MM.1S (cell line): ENCODE results near the gene ARHGEF7.

ENCODE experiments used
- DNase-seq: peaks from one replicate; pipeline ENCODE4 v3.0.0-alpha.2; 2015
- H2AFZ ChIP-seq: fragments of 300-600 bp; sonication (generic); 2 replicates; pipeline ENCODE4 v1.6.0; 2016; ENCODE audit warnings: antibody characterized with exemption, low read length
- H3F3A ChIP-seq: fragments of 300-600 bp; sonication (generic); 2 replicates; pipeline ENCODE4 v1.6.1; 2016; ENCODE audit warnings: mild to moderate bottlenecking, antibody characterized with exemption, low read length, moderate library complexity, mixed read lengths; ENCODE audit not compliant: insufficient read depth
- H3K27ac ChIP-seq: fragments of 300-600 bp; sonication (generic); 2 replicates; pipeline ENCODE4 v1.5.1; 2016; ENCODE audit warnings: mild to moderate bottlenecking, low read length
- H3K27me3 ChIP-seq: fragments of 300-600 bp; sonication (generic); replicated peaks from 2 replicates; pipeline ENCODE4 v1.6.0; 2016; ENCODE audit warnings: low read length; ENCODE audit not compliant: insufficient read depth
- H3K36me3 ChIP-seq: fragments of 300-600 bp; sonication (generic); replicated peaks from 2 replicates; pipeline ENCODE4 v1.6.1; 2016; ENCODE audit warnings: mild to moderate bottlenecking, low read length, mixed read lengths; ENCODE audit not compliant: insufficient read depth
- H3K4me1 ChIP-seq: fragments of 300-600 bp; sonication (generic); 2 replicates; pipeline ENCODE4 v1.6.1; 2016; ENCODE audit warnings: low read length, mixed read lengths
- H3K4me2 ChIP-seq: fragments of 300-600 bp; sonication (generic); 2 replicates; pipeline ENCODE4 v1.6.0; 2016; ENCODE audit warnings: low read depth, low read length
- H3K4me3 ChIP-seq: fragments of 300-600 bp; sonication (generic); 2 replicates; pipeline ENCODE4 v1.5.1; 2016; ENCODE audit warnings: low read length, mixed read lengths
- H3K79me2 ChIP-seq: fragments of 300-600 bp; sonication (generic); 2 replicates; pipeline ENCODE4 v1.6.1; 2016; ENCODE audit warnings: mixed run types, low read length, mixed read lengths
- H3K9ac ChIP-seq: fragments of 300-600 bp; sonication (generic); 2 replicates; pipeline ENCODE4 v1.6.1; 2016; ENCODE audit warnings: low read length, mixed read lengths
- H3K9me2 ChIP-seq: fragments of 300-600 bp; sonication (generic); replicated peaks from 2 replicates; pipeline ENCODE4 v1.6.1; 2016; ENCODE audit warnings: mild to moderate bottlenecking, low read length, mixed read lengths; ENCODE audit not compliant: insufficient read depth
- H3K9me3 ChIP-seq: fragments of 300-600 bp; sonication (generic); replicated peaks from 2 replicates; pipeline ENCODE4 v1.6.1; 2016; ENCODE audit warnings: mild to moderate bottlenecking, low read length, mixed read lengths; ENCODE audit not compliant: insufficient read depth
- H4K20me1 ChIP-seq: fragments of 300-600 bp; sonication (generic); 2 replicates; pipeline ENCODE4 v1.6.1; 2016; ENCODE audit warnings: mild to moderate bottlenecking, low read length, moderate library complexity, mixed read lengths; ENCODE audit not compliant: insufficient read depth
- EZH2 ChIP-seq: fragments of 300-600 bp; sonication (generic); optimal IDR thresholded peaks from 2 replicates; pipeline ENCODE3; 2017; ENCODE audit warnings: low read depth, mild to moderate bottlenecking, antibody characterized with exemption, low read length, mixed read lengths
- EZH2phosphoT487 ChIP-seq: fragments of 300-600 bp; sonication (generic); IDR thresholded peaks from 2 replicates; pipeline ENCODE4 v1.6.1; 2018; ENCODE audit warnings: antibody characterized with exemption, low read length
- TF ChIP-seq, protein P1 (sequence below): fragments of 300-600 bp; sonication (generic); IDR thresholded peaks from 2 replicates; pipeline ENCODE4 v1.5.1; 2016; ENCODE audit warnings: antibody characterized with exemption, low read length, mixed read lengths

The ARHGEF7 gene

DNA sequence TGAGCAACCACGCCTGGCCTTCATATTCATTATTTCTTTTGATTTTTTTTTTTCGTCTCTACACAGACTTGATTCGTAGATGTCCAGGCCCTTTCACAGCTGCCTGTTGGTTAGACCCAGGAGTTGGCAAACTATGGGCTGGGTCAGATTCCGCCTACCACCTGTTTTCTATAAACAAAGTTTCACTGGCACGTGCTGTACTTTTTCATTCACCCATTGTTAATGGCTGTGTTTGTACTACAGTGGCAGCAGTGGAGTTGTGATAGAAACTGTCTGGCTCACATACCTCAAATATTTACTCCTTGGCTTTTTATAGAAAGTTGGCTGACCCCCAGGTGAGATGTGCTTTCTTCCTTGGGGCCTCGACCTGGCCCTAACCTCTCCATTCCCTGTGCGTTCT, 132.4 kb downstream of the ARHGEF7 start:
- no peaks in the 10 kb centered on the region for H4K20me1 ChIP-seq
- no peak overlapping the region for H3K4me3 ChIP-seq
- no peaks in the 10 kb centered on the region for H3K36me3 ChIP-seq
- H2AFZ ChIP-seq, result no peak overlapping the region
- DNase-seq, result no peak
- no peak overlapping the region for H3K9ac ChIP-seq
- no peaks in the 10 kb centered on the region for H3K9me2 ChIP-seq
- no peak overlapping the region for H3K27ac ChIP-seq
- H3K9me3 ChIP-seq, result no peaks in the 10 kb centered on the region
- H3F3A ChIP-seq, result no peaks in the 10 kb centered on the region
- no peak overlapping the region for H3K4me2 ChIP-seq
- no peaks in the 10 kb centered on the region for H3K27me3 ChIP-seq
- H3K79me2 ChIP-seq, result no peaks in the 10 kb centered on the region
- no peak for TF ChIP-seq EZH2phosphoT487
- TF ChIP-seq, protein P1, sequence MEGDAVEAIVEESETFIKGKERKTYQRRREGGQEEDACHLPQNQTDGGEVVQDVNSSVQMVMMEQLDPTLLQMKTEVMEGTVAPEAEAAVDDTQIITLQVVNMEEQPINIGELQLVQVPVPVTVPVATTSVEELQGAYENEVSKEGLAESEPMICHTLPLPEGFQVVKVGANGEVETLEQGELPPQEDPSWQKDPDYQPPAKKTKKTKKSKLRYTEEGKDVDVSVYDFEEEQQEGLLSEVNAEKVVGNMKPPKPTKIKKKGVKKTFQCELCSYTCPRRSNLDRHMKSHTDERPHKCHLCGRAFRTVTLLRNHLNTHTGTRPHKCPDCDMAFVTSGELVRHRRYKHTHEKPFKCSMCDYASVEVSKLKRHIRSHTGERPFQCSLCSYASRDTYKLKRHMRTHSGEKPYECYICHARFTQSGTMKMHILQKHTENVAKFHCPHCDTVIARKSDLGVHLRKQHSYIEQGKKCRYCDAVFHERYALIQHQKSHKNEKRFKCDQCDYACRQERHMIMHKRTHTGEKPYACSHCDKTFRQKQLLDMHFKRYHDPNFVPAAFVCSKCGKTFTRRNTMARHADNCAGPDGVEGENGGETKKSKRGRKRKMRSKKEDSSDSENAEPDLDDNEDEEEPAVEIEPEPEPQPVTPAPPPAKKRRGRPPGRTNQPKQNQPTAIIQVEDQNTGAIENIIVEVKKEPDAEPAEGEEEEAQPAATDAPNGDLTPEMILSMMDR, result no peak
- TF ChIP-seq EZH2, result no peak
- no peaks in the 10 kb centered on the region for H3K4me1 ChIP-seq

DNA sequence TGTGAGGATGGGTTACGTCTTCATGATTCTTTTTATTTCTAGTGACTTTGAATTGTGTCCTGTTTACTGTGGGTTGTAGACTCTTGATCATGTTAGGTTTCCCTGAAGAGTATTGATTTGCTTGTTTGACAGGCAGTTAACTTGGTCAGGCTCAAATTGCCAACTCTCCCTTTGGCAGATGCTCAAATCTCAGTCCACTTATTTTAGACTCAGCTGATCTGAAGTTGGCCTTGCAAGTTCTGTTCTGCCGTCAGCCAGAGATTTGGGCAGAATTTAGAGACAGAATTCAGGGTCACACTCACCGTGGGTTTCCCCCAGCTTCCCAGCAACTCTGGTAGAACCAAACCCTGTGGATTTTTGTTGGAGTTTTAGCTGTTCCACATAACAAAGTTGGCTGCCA, 133.7 kb downstream of the ARHGEF7 start:
- no peak overlapping the region for H2AFZ ChIP-seq
- no peaks in the 10 kb centered on the region for H3K9me2 ChIP-seq
- H3K4me3 ChIP-seq, result no peak overlapping the region
- no peak overlapping the region for H3K9ac ChIP-seq
- no peak overlapping the region for H3K27ac ChIP-seq
- DNase-seq, result no peak
- H3K4me1 ChIP-seq, result no peaks in the 10 kb centered on the region
- no peaks in the 10 kb centered on the region for H3K27me3 ChIP-seq
- no peaks in the 10 kb centered on the region for H3F3A ChIP-seq
- no peak overlapping the region for H3K4me2 ChIP-seq
- H3K36me3 ChIP-seq, result no peaks in the 10 kb centered on the region
- no peaks in the 10 kb centered on the region for H3K9me3 ChIP-seq
- H3K79me2 ChIP-seq, result no peaks in the 10 kb centered on the region
- TF ChIP-seq, protein P1, result no peak
- TF ChIP-seq EZH2phosphoT487 (no peak), EZH2 (no peak)
- H4K20me1 ChIP-seq, result no peaks in the 10 kb centered on the region

GRCh38 chr13:111249637-111250360, 134.7 kb downstream of the ARHGEF7 start:
- no peaks in the 10 kb centered on the region for H3K9me3 ChIP-seq
- no peaks in the 10 kb centered on the region for H3K27me3 ChIP-seq
- H3K79me2 ChIP-seq, result no peaks in the 10 kb centered on the region
- no peak overlapping the region for H3K27ac ChIP-seq
- H3F3A ChIP-seq, result no peaks in the 10 kb centered on the region
- H3K4me2 ChIP-seq, result no peak overlapping the region
- H3K9ac ChIP-seq, result no peak overlapping the region
- H4K20me1 ChIP-seq, result no peaks in the 10 kb centered on the region
- H3K4me3 ChIP-seq, result no peak overlapping the region
- no peak for DNase-seq
- no peaks in the 10 kb centered on the region for H3K9me2 ChIP-seq
- no peak for TF ChIP-seq EZH2
- TF ChIP-seq, protein P1, result no peak
- TF ChIP-seq EZH2phosphoT487, result no peak
- H3K4me1 ChIP-seq, result no peaks in the 10 kb centered on the region
- H2AFZ ChIP-seq, result no peak overlapping the region
- no peaks in the 10 kb centered on the region for H3K36me3 ChIP-seq
